Loucy (cell line): ENCODE data around the gene ITGA2.

Experiments used
- H2AFZ ChIP-seq: fragments of 200-600 bp; sonication (generic); 2 replicates; pipeline ENCODE4 v1.6.0; 2016; ENCODE audit warnings: antibody characterized with exemption, mild to moderate bottlenecking, low read length, moderate library complexity
- H3F3A ChIP-seq: fragments of 200-600 bp; 2 replicates; pipeline ENCODE4 v1.6.0; 2016; ENCODE audit warnings: antibody characterized with exemption, low read depth, mild to moderate bottlenecking
- H3K27me3 ChIP-seq: fragments of 200-600 bp; sonication (generic); 2 replicates; pipeline ENCODE4 v1.6.1; 2014; ENCODE audit warnings: low read length, mild to moderate bottlenecking; ENCODE audit not compliant: insufficient read depth, poor library complexity, severe bottlenecking
- H3K36me3 ChIP-seq: fragments of 200-600 bp; sonication (generic); 2 replicates; pipeline ENCODE4 v1.6.1; 2016; ENCODE audit warnings: low read length; ENCODE audit not compliant: insufficient read depth
- H3K4me1 ChIP-seq: fragments of 200-600 bp; sonication (generic); 2 replicates; pipeline ENCODE4 v1.5.1; 2014; ENCODE audit warnings: low read length, mild to moderate bottlenecking; ENCODE audit not compliant: insufficient read depth, poor library complexity, severe bottlenecking
- H3K4me2 ChIP-seq: fragments of 200-600 bp; sonication (generic); 2 replicates; pipeline ENCODE4 v1.6.0; 2014; ENCODE audit warnings: antibody characterized with exemption, low read length, low read depth, mild to moderate bottlenecking; ENCODE audit not compliant: poor library complexity, severe bottlenecking
- H3K4me3 ChIP-seq: fragments of 200-600 bp; sonication (generic); 2 replicates; pipeline ENCODE4 v1.5.1; 2014; ENCODE audit warnings: low read length, mild to moderate bottlenecking, mixed read lengths; ENCODE audit not compliant: poor library complexity, severe bottlenecking
- H3K79me2 ChIP-seq: fragments of 200-600 bp; sonication (generic); 2 replicates; pipeline ENCODE4 v1.6.1; 2014; ENCODE audit warnings: low read length; ENCODE audit not compliant: insufficient read depth
- H3K9ac ChIP-seq: fragments of 200-600 bp; sonication (generic); 2 replicates; pipeline ENCODE4 v1.6.0; 2014; ENCODE audit warnings: mild to moderate bottlenecking, low read depth, low read length, moderate library complexity; ENCODE audit not compliant: poor library complexity, severe bottlenecking
- H3K9me2 ChIP-seq: fragments of 200-600 bp; sonication (generic); replicated peaks from 2 replicates; pipeline ENCODE4 v1.6.1; 2016; ENCODE audit warnings: low read depth, low read length, mixed read lengths
- H3K9me3 ChIP-seq: fragments of 200-600 bp; sonication (generic); 2 replicates; pipeline ENCODE4 v1.6.1; 2014; ENCODE audit warnings: mild to moderate bottlenecking, antibody characterized with exemption, low read length, low read depth; ENCODE audit not compliant: insufficient read depth
- H4K20me1 ChIP-seq: fragments of 200-600 bp; sonication (generic); 2 replicates; pipeline ENCODE4 v1.6.0; 2014; ENCODE audit warnings: antibody characterized with exemption, low read length, mild to moderate bottlenecking; ENCODE audit not compliant: insufficient read depth, poor library complexity, severe bottlenecking
- CTCF ChIP-seq: fragments of 200-600 bp; sonication (generic); conservative IDR thresholded peaks from 2 replicates; pipeline ENCODE4 v1.5.1; 2014; ENCODE audit warnings: mild to moderate bottlenecking, antibody characterized with exemption, low read length
- EZH2phosphoT487 ChIP-seq: fragments of 200-600 bp; IDR thresholded peaks from 2 replicates; pipeline ENCODE4 v1.6.1; 2018; ENCODE audit warnings: antibody characterized with exemption, mild to moderate bottlenecking, moderate library complexity, borderline replicate concordance

Gene ITGA2

GRCh38 chr5:53090229-53090628, 101.1 kb downstream of the ITGA2 start:
- Histone ChIP-seq H3K79me2 (no peaks in the 10 kb centered on the region), H3K4me2 (no peak overlapping the region), H3K9ac (no peak overlapping the region), H2AFZ (no peak overlapping the region), H3K9me2 (no peaks in the 10 kb centered on the region), H3F3A (no peaks in the 10 kb centered on the region), H3K27me3 (no peaks in the 10 kb centered on the region), H3K4me1 (peaks cover 11% of the 10 kb centered on the region), H3K36me3 (no peaks in the 10 kb centered on the region), H4K20me1 (no peaks in the 10 kb centered on the region), H3K4me3 (no peak overlapping the region), H3K9me3 (no peaks in the 10 kb centered on the region)
- TF ChIP-seq EZH2phosphoT487 (no peak), CTCF (no peak)

- H3K4me2 ChIP-seq, result no peak overlapping the region
- H3K79me2 ChIP-seq, result no peaks in the 10 kb centered on the region
- H2AFZ ChIP-seq, result no peak overlapping the region
- peaks cover 11% of the 10 kb centered on the region for H3K4me1 ChIP-seq
- H3K36me3 ChIP-seq, result no peaks in the 10 kb centered on the region
- no peaks in the 10 kb centered on the region for H4K20me1 ChIP-seq
- TF ChIP-seq EZH2phosphoT487 (no peak), CTCF (peak; percentile 20)
- no peaks in the 10 kb centered on the region for H3K27me3 ChIP-seq
- no peak overlapping the region for H3K4me3 ChIP-seq
- H3K9ac ChIP-seq, result no peak overlapping the region
- no peaks in the 10 kb centered on the region for H3K9me3 ChIP-seq
- H3F3A ChIP-seq, result no peaks in the 10 kb centered on the region
- no peaks in the 10 kb centered on the region for H3K9me2 ChIP-seq
Measured at GRCh38 chr5:53091289-53091688, 102.1 kb downstream of the ITGA2 start.

GRCh38 chr5:53092242-53092641, 103.1 kb downstream of the ITGA2 start:
- no peaks in the 10 kb centered on the region for H3K9me3 ChIP-seq
- H3K27me3 ChIP-seq, result no peaks in the 10 kb centered on the region
- no peaks in the 10 kb centered on the region for H4K20me1 ChIP-seq
- H3K4me1 ChIP-seq, result peaks cover 11% of the 10 kb centered on the region
- H3K4me3 ChIP-seq, result no peak overlapping the region
- H3K36me3 ChIP-seq, result no peaks in the 10 kb centered on the region; the same call in 1 of the 2 replicates
- H3F3A ChIP-seq, result no peaks in the 10 kb centered on the region
- H3K79me2 ChIP-seq, result no peaks in the 10 kb centered on the region
- TF ChIP-seq EZH2phosphoT487, result no peak
- TF ChIP-seq CTCF, result no peak
- no peak overlapping the region for H3K4me2 ChIP-seq
- H3K9me2 ChIP-seq, result no peaks in the 10 kb centered on the region
- H2AFZ ChIP-seq, result no peak overlapping the region
- no peak overlapping the region for H3K9ac ChIP-seq
